ENCODE results near the gene FBXL12.
"Not testable (repeated sequence)": the region's sequence is repeated elsewhere in the genome, so short reads cannot be mapped to it uniquely, and the experiment has no call there.

Gene FBXL12

GRCh38 chr19:9818734-9819595 lies at the start of gene FBXL12:
TSS of gene FBXL12 (minus strand) at chr19:9819079. CDS start at chr19:9818813, 266 bp downstream.
- DNase-seq (ENCODE audit: low read depth in 2 of 2) = peak; percentile 100

- DNase-seq (ENCODE audit: low read depth in 2 of 2) = no peak
These were observed 47.0 kb upstream of the FBXL12 start for GRCh38 chr19:9865732-9866501.

GRCh38 chr19:9863759-9864158 lies 44.9 kb upstream of the FBXL12 start:
- no peak for DNase-seq (ENCODE audit: low read depth in 2 of 2)

GRCh38 chr19:9862938-9863337 lies 44.1 kb upstream of the FBXL12 start:
- DNase-seq (ENCODE audit: low read depth in 2 of 2) = no peak

GRCh38 chr19:9861503-9861902 lies 42.6 kb upstream of the FBXL12 start:
- no peak for DNase-seq (ENCODE audit: low read depth in 2 of 2)

- no peak for DNase-seq (ENCODE audit: low read depth in 2 of 2)
These were observed 41.5 kb upstream of the FBXL12 start for GRCh38 chr19:9860407-9860806.

GRCh38 chr19:9858766-9859165 lies 39.9 kb upstream of the FBXL12 start:
- DNase-seq (ENCODE audit: low read depth in 2 of 2) = no peak

- no peak for DNase-seq (ENCODE audit: low read depth in 2 of 2)
These were observed 39.3 kb upstream of the FBXL12 start for GRCh38 chr19:9857920-9858746.

GRCh38 chr19:9857076-9857721 lies 38.3 kb upstream of the FBXL12 start:
- DNase-seq (ENCODE audit: low read depth in 2 of 2) = no peak

- DNase-seq (ENCODE audit: low read depth in 2 of 2) = no peak
These were observed 37.7 kb upstream of the FBXL12 start for GRCh38 chr19:9856609-9857008.

- DNase-seq (ENCODE audit: low read depth in 2 of 2) = no peak
These were observed 35.5 kb upstream of the FBXL12 start for GRCh38 chr19:9854282-9854846.

GRCh38 chr19:9850235-9850959 lies 31.5 kb upstream of the FBXL12 start:
- no peak for DNase-seq (ENCODE audit: low read depth in 2 of 2)

GRCh38 chr19:9849791-9850190 lies 30.9 kb upstream of the FBXL12 start:
- DNase-seq (ENCODE audit: low read depth in 2 of 2) = no peak

- no peak for DNase-seq (ENCODE audit: low read depth in 2 of 2)
These were observed 29.9 kb upstream of the FBXL12 start for GRCh38 chr19:9848762-9849161.

GRCh38 chr19:9848060-9848459 lies 29.2 kb upstream of the FBXL12 start:
- DNase-seq (ENCODE audit: low read depth in 2 of 2) = no peak

GRCh38 chr19:9847087-9847671 lies 28.3 kb upstream of the FBXL12 start:
- peak; percentile 33 to 51 for DNase-seq (ENCODE audit: low read depth in 2 of 2)

GRCh38 chr19:9843626-9844273 lies 24.9 kb upstream of the FBXL12 start:
- DNase-seq (ENCODE audit: low read depth in 2 of 2) = not testable (repeated sequence)

GRCh38 chr19:9842834-9843625 lies 24.2 kb upstream of the FBXL12 start:
- DNase-seq (ENCODE audit: low read depth in 2 of 2) = no peak

GRCh38 chr19:9839415-9839814 lies 20.5 kb upstream of the FBXL12 start:
- no peak for DNase-seq (ENCODE audit: low read depth in 2 of 2)
